Osteocyte (in vitro differentiated cells): ENCODE data around the gene GGACT. TPM values are rescaled to one million over a fixed set of nuclear protein-coding genes. Genes with fewer than 3 reads are reported as not detected.
A peak's percentile ranks its signal among the peaks of the same experiment; 100 is the strongest.
"Not testable (repeated sequence)": the region's sequence is repeated elsewhere in the genome, so short reads cannot be mapped to it uniquely, and the experiment has no call there.

Experiments used
- DNase-seq: peaks from one replicate; pipeline ENCODE4 v3.0.0; 2021; ENCODE audit warnings: mixed read lengths; ENCODE audit not compliant: unreplicated experiment; ENCODE audit errors: extremely low spot score
- H3K27ac Mint-ChIP-seq: one replicate; pipeline ENCODE4 v1.8.0; 2021; ENCODE audit warnings: mild to moderate bottlenecking, mixed read lengths; ENCODE audit not compliant: unreplicated experiment
- H3K27me3 Mint-ChIP-seq: one replicate; pipeline ENCODE4 v1.8.0; 2021; ENCODE audit warnings: mixed read lengths; ENCODE audit not compliant: unreplicated experiment
- H3K36me3 Mint-ChIP-seq: one replicate; pipeline ENCODE4 v1.8.0; 2021; ENCODE audit warnings: mixed read lengths; ENCODE audit not compliant: unreplicated experiment
- H3K4me1 Mint-ChIP-seq: one replicate; pipeline ENCODE4 v1.8.0; 2021; ENCODE audit warnings: mixed read lengths; ENCODE audit not compliant: unreplicated experiment
- H3K4me3 Mint-ChIP-seq: one replicate; pipeline ENCODE4 v1.8.0; 2021; ENCODE audit warnings: mild to moderate bottlenecking, moderate library complexity, mixed read lengths; ENCODE audit not compliant: unreplicated experiment
- H3K9me3 Mint-ChIP-seq: one replicate; pipeline ENCODE4 v1.8.0; 2021; ENCODE audit warnings: mixed read lengths; ENCODE audit not compliant: unreplicated experiment
- total RNA-seq: library from RNA; stranded (reverse); gene quantifications from 2 replicates; pipeline ENCODE4 v1.2.1, GENCODE V29; 2021
- TF ChIP-seq, protein P1 (sequence below): fragments of 200-600 bp; sonication (generic); IDR thresholded peaks from 2 replicates; pipeline ENCODE4 v1.5.0; 2021; ENCODE audit warnings: antibody characterized with exemption, mild to moderate bottlenecking, moderate library complexity

GGACT gene
- total RNA-seq, 1 donor from 2014 or later: 7.1 TPM

DNA sequence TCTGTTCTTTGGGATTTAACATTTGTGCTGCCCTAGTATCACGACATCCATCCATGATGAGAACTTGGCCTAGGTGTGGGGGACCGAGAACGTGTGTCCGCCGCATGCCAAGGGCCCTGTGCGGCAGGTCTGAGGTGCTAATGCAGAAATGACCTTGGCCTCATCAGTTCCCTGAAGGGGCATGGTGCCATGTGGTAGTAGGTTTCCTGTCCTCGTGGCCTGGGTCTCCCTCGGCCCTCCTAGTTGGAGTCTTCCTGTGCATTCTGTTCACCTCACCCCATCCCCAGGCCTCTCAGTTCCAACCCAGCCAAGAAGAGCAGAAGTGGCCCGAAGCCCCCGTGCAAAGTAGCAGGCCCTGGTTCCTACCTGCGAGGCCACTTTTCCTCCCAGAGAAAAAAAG lies 59.8 kb downstream of the GGACT start:
- Mint-ChIP-seq H3K9me3 (no peaks in the 10 kb centered on the region), H3K4me3 (no peak overlapping the region), H3K4me1 (peaks cover 4% of the 10 kb centered on the region), H3K27me3 (no peaks in the 10 kb centered on the region), H3K27ac (no peak overlapping the region), H3K36me3 (peaks cover 15% of the 10 kb centered on the region)
- TF ChIP-seq, protein P1, sequence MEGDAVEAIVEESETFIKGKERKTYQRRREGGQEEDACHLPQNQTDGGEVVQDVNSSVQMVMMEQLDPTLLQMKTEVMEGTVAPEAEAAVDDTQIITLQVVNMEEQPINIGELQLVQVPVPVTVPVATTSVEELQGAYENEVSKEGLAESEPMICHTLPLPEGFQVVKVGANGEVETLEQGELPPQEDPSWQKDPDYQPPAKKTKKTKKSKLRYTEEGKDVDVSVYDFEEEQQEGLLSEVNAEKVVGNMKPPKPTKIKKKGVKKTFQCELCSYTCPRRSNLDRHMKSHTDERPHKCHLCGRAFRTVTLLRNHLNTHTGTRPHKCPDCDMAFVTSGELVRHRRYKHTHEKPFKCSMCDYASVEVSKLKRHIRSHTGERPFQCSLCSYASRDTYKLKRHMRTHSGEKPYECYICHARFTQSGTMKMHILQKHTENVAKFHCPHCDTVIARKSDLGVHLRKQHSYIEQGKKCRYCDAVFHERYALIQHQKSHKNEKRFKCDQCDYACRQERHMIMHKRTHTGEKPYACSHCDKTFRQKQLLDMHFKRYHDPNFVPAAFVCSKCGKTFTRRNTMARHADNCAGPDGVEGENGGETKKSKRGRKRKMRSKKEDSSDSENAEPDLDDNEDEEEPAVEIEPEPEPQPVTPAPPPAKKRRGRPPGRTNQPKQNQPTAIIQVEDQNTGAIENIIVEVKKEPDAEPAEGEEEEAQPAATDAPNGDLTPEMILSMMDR: no peak
- DNase-seq: no peak

- DNase-seq: no peak
- TF ChIP-seq, protein P1: no peak
- Mint-ChIP-seq H3K27me3 (no peaks in the 10 kb centered on the region), H3K4me1 (peaks cover 4% of the 10 kb centered on the region), H3K27ac (no peak overlapping the region), H3K9me3 (no peaks in the 10 kb centered on the region), H3K36me3 (peaks cover 15% of the 10 kb centered on the region), H3K4me3 (no peak overlapping the region)
These were observed 60.2 kb downstream of the GGACT start for GRCh38 chr13:100528353-100528752.

- DNase-seq: no peak
These were observed 60.9 kb downstream of the GGACT start for GRCh38 chr13:100527644-100528043.

DNA sequence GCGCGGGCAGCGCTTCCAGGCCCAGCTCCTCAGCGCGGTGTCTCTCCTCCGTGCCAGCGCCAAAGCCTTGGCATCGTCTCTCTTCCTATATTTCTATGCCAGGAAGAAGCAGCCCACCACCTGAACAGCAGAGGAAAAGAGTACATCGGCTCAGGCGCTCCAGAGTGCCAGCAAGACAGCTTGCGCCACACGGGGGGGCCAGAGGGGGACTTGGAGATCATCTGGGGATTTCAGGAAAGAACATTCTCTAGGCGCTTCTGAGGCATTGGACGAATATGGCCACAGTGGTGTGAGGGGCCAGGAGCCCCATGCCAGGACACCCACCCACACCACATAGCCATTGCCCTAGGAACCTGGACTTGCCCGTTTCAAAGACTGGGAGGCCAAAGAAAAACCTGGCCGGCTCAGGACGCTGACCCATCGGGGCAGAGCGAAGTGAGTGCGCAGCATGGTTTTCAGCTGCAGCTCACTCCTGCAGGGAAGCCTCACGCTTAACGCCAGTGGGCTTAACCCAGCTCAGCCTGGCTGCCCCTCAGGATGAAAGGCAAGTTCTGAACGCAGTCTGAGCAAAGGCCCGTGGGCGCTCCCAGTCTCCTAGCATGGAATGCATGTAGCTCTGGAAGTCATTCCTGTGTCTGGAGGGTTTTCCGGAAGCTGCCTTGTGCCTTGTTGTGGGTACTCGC lies 62.1 kb downstream of the GGACT start:
- Mint-ChIP-seq H3K27me3 (no peaks in the 10 kb centered on the region), H3K4me1 (peaks cover 8% of the 10 kb centered on the region), H3K36me3 (peaks cover 15% of the 10 kb centered on the region), H3K4me3 (no peak overlapping the region), H3K9me3 (no peaks in the 10 kb centered on the region), H3K27ac (no peak overlapping the region)
- TF ChIP-seq, protein P1: no peak
- DNase-seq: no peak

More at GRCh38 chr13:100527644-100528043, 60.9 kb downstream of the GGACT start:
- no peak overlapping the region for H3K27ac Mint-ChIP-seq
- peaks cover 4% of the 10 kb centered on the region for H3K4me1 Mint-ChIP-seq
- no peak overlapping the region for H3K4me3 Mint-ChIP-seq
- TF ChIP-seq, protein P1: no peak
- H3K36me3 Mint-ChIP-seq: peaks cover 15% of the 10 kb centered on the region
- H3K27me3 Mint-ChIP-seq: no peaks in the 10 kb centered on the region
- no peaks in the 10 kb centered on the region for H3K9me3 Mint-ChIP-seq

DNA sequence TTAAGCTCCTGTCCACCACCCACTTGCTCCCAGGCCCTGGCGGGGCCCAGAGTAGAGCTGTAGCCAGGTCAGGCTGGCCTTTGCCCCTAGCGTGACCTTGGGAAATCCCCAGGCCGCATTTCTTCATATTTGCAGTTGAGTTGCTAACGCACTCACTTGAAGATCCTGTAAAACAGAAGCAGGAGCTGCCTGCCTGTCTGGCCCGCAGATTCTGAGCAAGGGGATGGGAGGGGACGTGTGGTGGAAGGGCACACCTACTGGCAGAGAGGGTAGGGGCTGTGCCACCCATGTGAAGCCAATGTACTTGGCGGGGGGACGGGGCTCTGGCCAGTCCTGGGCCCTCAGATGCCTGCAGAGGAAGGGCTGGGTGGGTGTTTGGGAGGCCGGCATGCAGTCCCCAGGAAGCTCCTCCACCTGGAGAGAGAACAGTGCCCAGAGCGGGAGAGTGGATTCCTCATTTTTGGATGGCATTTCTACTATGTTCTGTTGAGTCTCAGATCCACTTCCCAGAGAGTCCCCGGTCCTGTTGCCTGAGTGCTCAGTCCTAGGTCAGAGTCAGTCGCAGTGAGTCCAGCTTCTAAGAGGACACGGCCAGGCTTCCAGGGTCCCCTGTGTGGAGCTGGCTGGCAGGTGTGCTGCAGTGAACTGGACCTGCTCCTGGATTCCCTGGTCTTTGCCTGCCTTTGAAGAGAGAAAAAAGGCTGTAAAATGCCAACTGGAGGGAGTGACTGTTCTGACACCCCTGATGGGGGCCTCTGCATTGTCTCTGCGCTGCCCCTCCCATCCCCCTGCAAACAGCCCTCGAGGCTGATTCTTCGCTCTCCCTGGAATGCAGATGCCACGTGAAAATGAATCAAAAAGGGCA lies 62.9 kb downstream of the GGACT start:
- no peaks in the 10 kb centered on the region for H3K9me3 Mint-ChIP-seq
- H3K27ac Mint-ChIP-seq: no peak overlapping the region
- H3K4me1 Mint-ChIP-seq: peaks cover 14% of the 10 kb centered on the region
- H3K4me3 Mint-ChIP-seq: no peak overlapping the region
- H3K27me3 Mint-ChIP-seq: no peaks in the 10 kb centered on the region
- no peak for DNase-seq
- TF ChIP-seq, protein P1: no peak
- H3K36me3 Mint-ChIP-seq: peaks cover 15% of the 10 kb centered on the region

DNA sequence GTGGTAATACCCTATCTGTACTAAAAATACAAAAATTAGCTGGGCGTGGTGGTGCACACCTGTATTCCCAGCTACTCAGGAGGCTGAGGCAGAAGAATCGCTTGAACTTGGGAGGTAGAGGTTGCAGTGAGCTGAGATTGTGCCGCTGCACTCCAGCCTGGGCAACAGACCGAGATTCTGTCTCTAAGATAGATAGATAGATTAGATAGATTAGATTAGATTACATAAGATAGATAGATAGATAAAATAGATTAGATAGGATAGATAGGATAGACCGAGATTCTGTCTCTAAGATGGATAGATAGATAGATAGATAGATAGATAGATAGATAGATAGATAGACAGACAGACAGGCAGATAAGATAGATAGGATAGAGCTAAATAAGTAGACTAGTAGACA lies 63.9 kb downstream of the GGACT start:
- Mint-ChIP-seq H3K4me1 (peaks cover 10% of the 10 kb centered on the region), H3K36me3 (peaks cover 15% of the 10 kb centered on the region)
- DNase-seq: peak; percentile 5
- not testable (repeated sequence) for H3K9me3 Mint-ChIP-seq, H3K27ac Mint-ChIP-seq, H3K4me3 Mint-ChIP-seq, H3K27me3 Mint-ChIP-seq
